ENCODE data around the gene CPNE4. TPM values are rescaled to one million over a fixed set of nuclear protein-coding genes. Genes with fewer than 3 reads are reported as not detected.

The CPNE4 gene
- total RNA-seq, 2 donors from 2014 or later: 1.2 to 7.6 TPM

Small RNAs within 50 kb of the gene (microRNA-seq; reads per million reads assigned to microRNA genes)
- gene MIR5704: 0 reads per million in 2 donors
